DOHH2 (cell line): ENCODE results near the gene PACRG.

Experiments
- H3F3A ChIP-seq: fragments of 200-600 bp; sonication (generic), shearing (Covaris generic); 2 replicates; pipeline ENCODE4 v1.6.0; 2016; ENCODE audit warnings: antibody characterized with exemption, mild to moderate bottlenecking; ENCODE audit not compliant: control insufficient read depth, insufficient read depth
- H3K27ac ChIP-seq: fragments of 200-600 bp; sonication (generic); 2 replicates; pipeline ENCODE4 v1.5.1; 2014; ENCODE audit warnings: low read depth, mild to moderate bottlenecking, low read length, moderate library complexity
- H3K27me3 ChIP-seq: fragments of 200-600 bp; sonication (generic); 2 replicates; pipeline ENCODE4 v1.6.1; 2014; ENCODE audit warnings: mild to moderate bottlenecking, low read length, mixed read lengths; ENCODE audit not compliant: control insufficient read depth
- H3K36me3 ChIP-seq: fragments of 200-600 bp; sonication (generic); 2 replicates; pipeline ENCODE4 v1.6.1; 2014; ENCODE audit warnings: mild to moderate bottlenecking, low read length, moderate library complexity, mixed read lengths; ENCODE audit not compliant: control insufficient read depth
- H3K4me1 ChIP-seq: fragments of 200-600 bp; sonication (generic); 2 replicates; pipeline ENCODE4 v1.6.1; 2014; ENCODE audit warnings: mild to moderate bottlenecking, low read length, mixed read lengths; ENCODE audit not compliant: control insufficient read depth
- H3K4me2 ChIP-seq: fragments of 200-600 bp; sonication (generic); 2 replicates; pipeline ENCODE4 v1.6.0; 2014; ENCODE audit warnings: mild to moderate bottlenecking, low read length, moderate library complexity
- H3K4me3 ChIP-seq: fragments of 200-600 bp; sonication (generic); 2 replicates; pipeline ENCODE4 v1.5.1; 2014; ENCODE audit warnings: mild to moderate bottlenecking, low read length, mixed read lengths
- H3K79me2 ChIP-seq: fragments of 200-600 bp; sonication (generic); 2 replicates; pipeline ENCODE4 v1.6.1; 2014; ENCODE audit warnings: mild to moderate bottlenecking, low read length, mixed read lengths; ENCODE audit not compliant: control insufficient read depth
- H3K9me2 ChIP-seq: fragments of 200-600 bp; sonication (generic); replicated peaks from 2 replicates; pipeline ENCODE4 v1.6.1; 2014; ENCODE audit warnings: mild to moderate bottlenecking, low read length, mixed read lengths; ENCODE audit not compliant: control insufficient read depth
- H3K9me3 ChIP-seq: fragments of 200-600 bp; sonication (generic); 2 replicates; pipeline ENCODE4 v1.6.1; 2014; ENCODE audit warnings: antibody characterized with exemption, low read length, mixed read lengths; ENCODE audit not compliant: control insufficient read depth, insufficient read depth
- H4K20me1 ChIP-seq: fragments of 200-600 bp; sonication (generic); 2 replicates; pipeline ENCODE4 v1.6.0; 2014; ENCODE audit warnings: low read depth, mild to moderate bottlenecking, antibody characterized with exemption, low read length, moderate library complexity; ENCODE audit not compliant: control insufficient read depth, insufficient read depth
- CTCF ChIP-seq: fragments of 200-600 bp; sonication (generic); IDR thresholded peaks from one replicate; pipeline ENCODE4 v1.5.1; 2014; ENCODE audit warnings: antibody characterized with exemption, mild to moderate bottlenecking, low read depth, low read length; ENCODE audit not compliant: poor library complexity, severe bottlenecking
- EZH2phosphoT487 ChIP-seq: fragments of 200-600 bp; sonication (generic); IDR thresholded peaks from 2 replicates; pipeline ENCODE4 v1.6.1; 2017; ENCODE audit warnings: borderline replicate concordance, mild to moderate bottlenecking, antibody characterized with exemption, low read length, moderate library complexity, mixed read lengths

The PACRG gene

GRCh38 chr6:163329991-163330390, 602.2 kb downstream of the PACRG start:
- Histone ChIP-seq H3K27me3 (no peaks in the 10 kb centered on the region), H3K79me2 (no peaks in the 10 kb centered on the region), H3K9me2 (no peaks in the 10 kb centered on the region), H3K4me1 (no peaks in the 10 kb centered on the region), H3K9me3 (no peaks in the 10 kb centered on the region), H3K36me3 (no peaks in the 10 kb centered on the region), H3F3A (no peaks in the 10 kb centered on the region), H3K27ac (no peak overlapping the region), H3K4me2 (no peak overlapping the region), H3K4me3 (no peak overlapping the region), H4K20me1 (no peaks in the 10 kb centered on the region)
- no peak for TF ChIP-seq EZH2phosphoT487
- TF ChIP-seq CTCF: no peak

GRCh38 chr6:163331245-163331644, 603.5 kb downstream of the PACRG start:
- H3K4me2 ChIP-seq: no peak overlapping the region
- no peaks in the 10 kb centered on the region for H3K36me3 ChIP-seq
- no peaks in the 10 kb centered on the region for H3F3A ChIP-seq
- H3K9me3 ChIP-seq: no peaks in the 10 kb centered on the region
- H3K9me2 ChIP-seq: no peaks in the 10 kb centered on the region
- H3K27me3 ChIP-seq: no peaks in the 10 kb centered on the region
- H3K4me3 ChIP-seq: no peak overlapping the region
- TF ChIP-seq EZH2phosphoT487 (no peak), CTCF (no peak)
- H3K27ac ChIP-seq: no peak overlapping the region
- H4K20me1 ChIP-seq: no peaks in the 10 kb centered on the region
- no peaks in the 10 kb centered on the region for H3K4me1 ChIP-seq
- no peaks in the 10 kb centered on the region for H3K79me2 ChIP-seq

- no peaks in the 10 kb centered on the region for H3K79me2 ChIP-seq
- H3K36me3 ChIP-seq: no peaks in the 10 kb centered on the region
- no peaks in the 10 kb centered on the region for H3K27me3 ChIP-seq
- H3K4me1 ChIP-seq: no peaks in the 10 kb centered on the region
- no peak overlapping the region for H3K4me2 ChIP-seq
- no peaks in the 10 kb centered on the region for H3K9me3 ChIP-seq
- no peaks in the 10 kb centered on the region for H3K9me2 ChIP-seq
- no peaks in the 10 kb centered on the region for H4K20me1 ChIP-seq
- no peak overlapping the region for H3K4me3 ChIP-seq
- no peak overlapping the region for H3K27ac ChIP-seq
- no peaks in the 10 kb centered on the region for H3F3A ChIP-seq
- TF ChIP-seq EZH2phosphoT487 (no peak), CTCF (no peak)
Observed at GRCh38 chr6:163332575-163332974, 604.8 kb downstream of the PACRG start.

GRCh38 chr6:163333038-163333437, 605.3 kb downstream of the PACRG start:
- H3K4me3 ChIP-seq: no peak overlapping the region
- no peaks in the 10 kb centered on the region for H3F3A ChIP-seq
- no peaks in the 10 kb centered on the region for H4K20me1 ChIP-seq
- TF ChIP-seq CTCF: no peak
- TF ChIP-seq EZH2phosphoT487: no peak
- no peaks in the 10 kb centered on the region for H3K36me3 ChIP-seq
- no peaks in the 10 kb centered on the region for H3K9me3 ChIP-seq
- H3K4me2 ChIP-seq: no peak overlapping the region
- no peaks in the 10 kb centered on the region for H3K79me2 ChIP-seq
- no peaks in the 10 kb centered on the region for H3K27me3 ChIP-seq
- no peaks in the 10 kb centered on the region for H3K4me1 ChIP-seq
- no peak overlapping the region for H3K27ac ChIP-seq
- no peaks in the 10 kb centered on the region for H3K9me2 ChIP-seq
